HEK293 (cell line): Measurements from ENCODE around the gene GHRH.

Experiments
- CTCF ChIA-PET: fragments of 350-600 bp; formaldehyde crosslinking; extraction: SDS; loops from one replicate; lab custom pipeline; 2021; ENCODE audit warnings: antibody characterized with exemption; lab: Yijun Ruan, JAX
- POLR2A ChIA-PET: fragments of 300-600 bp; formaldehyde crosslinking; extraction: SDS; loops from one replicate; lab custom pipeline; 2020; ENCODE audit warnings: antibody characterized with exemption, inconsistent platforms; lab: Yijun Ruan, JAX
- H3K27ac ChIP-seq: fragments of 200-500 bp; sonication (Bioruptor generic); 2 replicates; pipeline ENCODE4 v1.5.1; 2014; ENCODE audit warnings: low read depth, low read length, control low read depth, inconsistent platforms; ENCODE audit errors: extremely low read depth
- H3K36me3 ChIP-seq, 2 experiments: fragments of 200-500 bp in 1 of 2; sonication (Bioruptor generic) in 1 of 2; 1 replicate in 1 of 2; 2 replicates in 1 of 2; pipeline ENCODE4 v1.5.1; 2014 to 2017; ENCODE audit warnings: inconsistent platforms in 2 of 2, low read length in 2 of 2; ENCODE audit not compliant: control insufficient read depth in 2 of 2, insufficient read depth in 1 of 2
- H3K4me1 ChIP-seq: fragments of 200-500 bp; sonication (Bioruptor generic); 2 replicates; pipeline ENCODE4 v1.5.1; 2014; ENCODE audit warnings: mild to moderate bottlenecking, low read length, inconsistent platforms; ENCODE audit not compliant: control insufficient read depth, insufficient read depth
- H3K4me3 ChIP-seq: 2 replicates; pipeline ENCODE4 v1.5.1; 2011; ENCODE audit warnings: low read depth, mild to moderate bottlenecking, control low read depth, low read length, moderate library complexity
- H3K9me3 ChIP-seq: fragments of 200-500 bp; sonication (Bioruptor generic); 2 replicates; pipeline ENCODE4 v1.5.1; 2014; ENCODE audit warnings: low read depth, low read length, inconsistent platforms; ENCODE audit not compliant: control insufficient read depth, insufficient read depth
- GLI4 ChIP-seq: fragments of 450-650 bp; formaldehyde crosslinking; IDR thresholded peaks from 2 replicates; pipeline ENCODE4 v1.5.1; 2016; ENCODE audit warnings: missing biosample characterization, missing genetic modification characterization
- HOXD13 ChIP-seq: sonication (generic); formaldehyde crosslinking; IDR thresholded peaks from 2 replicates; pipeline ENCODE4 v1.8.0; 2022; ENCODE audit warnings: missing genetic modification reagents, borderline replicate concordance
- PRDM1 ChIP-seq: fragments of 450-650 bp; formaldehyde crosslinking; IDR thresholded peaks from 2 replicates; pipeline ENCODE4; 2016; ENCODE audit warnings: missing biosample characterization, missing genetic modification characterization
- SP7 ChIP-seq: fragments of 450-650 bp; formaldehyde crosslinking; IDR thresholded peaks from 2 replicates; pipeline ENCODE4 v1.5.1; 2016; ENCODE audit warnings: missing biosample characterization, missing genetic modification characterization
- YY1 ChIP-seq: fragments of 450-650 bp; formaldehyde crosslinking; IDR thresholded peaks from 2 replicates; pipeline ENCODE4 v1.5.1; 2018; ENCODE audit warnings: missing biosample characterization, missing genetic modification characterization
- ZBTB21 ChIP-seq: fragments of 450-650 bp; formaldehyde crosslinking; IDR thresholded peaks from 2 replicates; pipeline ENCODE4 v1.5.1; 2017; ENCODE audit warnings: missing biosample characterization, missing genetic modification characterization
- ZIC2 ChIP-seq: fragments of 450-650 bp; formaldehyde crosslinking; IDR thresholded peaks from 2 replicates; pipeline ENCODE4 v1.5.1; 2016; ENCODE audit warnings: missing biosample characterization, missing genetic modification characterization
- ZNF140 ChIP-seq: fragments of 450-650 bp; formaldehyde crosslinking; IDR thresholded peaks from 2 replicates; pipeline ENCODE4 v1.5.1; 2016; ENCODE audit warnings: missing biosample characterization, missing genetic modification characterization
- ZNF157 ChIP-seq: fragments of 450-650 bp; formaldehyde crosslinking; IDR thresholded peaks from 2 replicates; pipeline ENCODE4 v1.5.1; 2016; ENCODE audit warnings: missing biosample characterization, missing genetic modification characterization
- ZNF202 ChIP-seq: fragments of 450-650 bp; formaldehyde crosslinking; IDR thresholded peaks from 2 replicates; pipeline ENCODE4 v1.5.1; 2016; ENCODE audit warnings: missing biosample characterization, missing genetic modification characterization, borderline replicate concordance
- ZNF239 ChIP-seq: fragments of 450-650 bp; formaldehyde crosslinking; IDR thresholded peaks from 2 replicates; pipeline ENCODE4 v1.5.1; 2016; ENCODE audit warnings: missing biosample characterization, missing genetic modification characterization
- ZNF335 ChIP-seq: fragments of 450-650 bp; formaldehyde crosslinking; conservative IDR thresholded peaks from 2 replicates; pipeline ENCODE4 v1.5.1; 2016; ENCODE audit warnings: missing biosample characterization, missing genetic modification characterization
- ZNF473 ChIP-seq: fragments of 450-650 bp; formaldehyde crosslinking; IDR thresholded peaks from 2 replicates; pipeline ENCODE4 v1.5.1; 2017; ENCODE audit warnings: missing biosample characterization, missing genetic modification characterization
- ZNF561 ChIP-seq: fragments of 450-650 bp; IDR thresholded peaks from 2 replicates; pipeline ENCODE4 v1.5.1; 2018; ENCODE audit warnings: missing biosample characterization, missing genetic modification characterization, borderline replicate concordance
- ZNF600 ChIP-seq: fragments of 450-650 bp; formaldehyde crosslinking; IDR thresholded peaks from 2 replicates; pipeline ENCODE4 v1.5.1; 2016; ENCODE audit warnings: missing biosample characterization, missing genetic modification characterization
- ZNF610 ChIP-seq: fragments of 450-650 bp; formaldehyde crosslinking; IDR thresholded peaks from 2 replicates; pipeline ENCODE4 v1.5.1; 2016; ENCODE audit warnings: missing biosample characterization, missing genetic modification characterization, borderline replicate concordance
- ZNF654 ChIP-seq: fragments of 450-650 bp; formaldehyde crosslinking; IDR thresholded peaks from 2 replicates; pipeline ENCODE4 v1.5.1; 2016; ENCODE audit warnings: low read depth, missing biosample characterization, missing genetic modification characterization
- ZNF677 ChIP-seq: fragments of 450-650 bp; IDR thresholded peaks from 2 replicates; pipeline ENCODE4 v1.5.0; 2018; ENCODE audit warnings: missing biosample characterization, mild to moderate bottlenecking, missing genetic modification characterization, moderate library complexity
- ZNF785 ChIP-seq: fragments of 450-650 bp; formaldehyde crosslinking; IDR thresholded peaks from 2 replicates; pipeline ENCODE4 v1.5.1; 2016; ENCODE audit warnings: missing biosample characterization, missing genetic modification characterization
- ZNF791 ChIP-seq: fragments of 450-650 bp; formaldehyde crosslinking; IDR thresholded peaks from 2 replicates; pipeline ENCODE4 v1.5.1; 2016; ENCODE audit warnings: missing biosample characterization, missing genetic modification characterization
- ZSCAN16 ChIP-seq: fragments of 450-650 bp; formaldehyde crosslinking; IDR thresholded peaks from 2 replicates; pipeline ENCODE4 v1.5.1; 2016; ENCODE audit warnings: missing biosample characterization, missing genetic modification characterization
- TF ChIP-seq, protein P1 (sequence below): fragments of 450-650 bp; formaldehyde crosslinking; IDR thresholded peaks from 2 replicates; pipeline ENCODE4 v1.5.1; 2017; ENCODE audit warnings: missing biosample characterization, missing genetic modification characterization
- TF ChIP-seq, protein P2 (sequence below): fragments of 450-650 bp; formaldehyde crosslinking; IDR thresholded peaks from 2 replicates; pipeline ENCODE4 v1.5.1; 2016; ENCODE audit warnings: missing biosample characterization, missing genetic modification characterization
- TF ChIP-seq, protein P3 (sequence below): fragments of 450-650 bp; formaldehyde crosslinking; IDR thresholded peaks from 2 replicates; pipeline ENCODE4 v1.5.1; 2016; ENCODE audit warnings: missing biosample characterization, missing genetic modification characterization

Gene GHRH

DNA sequence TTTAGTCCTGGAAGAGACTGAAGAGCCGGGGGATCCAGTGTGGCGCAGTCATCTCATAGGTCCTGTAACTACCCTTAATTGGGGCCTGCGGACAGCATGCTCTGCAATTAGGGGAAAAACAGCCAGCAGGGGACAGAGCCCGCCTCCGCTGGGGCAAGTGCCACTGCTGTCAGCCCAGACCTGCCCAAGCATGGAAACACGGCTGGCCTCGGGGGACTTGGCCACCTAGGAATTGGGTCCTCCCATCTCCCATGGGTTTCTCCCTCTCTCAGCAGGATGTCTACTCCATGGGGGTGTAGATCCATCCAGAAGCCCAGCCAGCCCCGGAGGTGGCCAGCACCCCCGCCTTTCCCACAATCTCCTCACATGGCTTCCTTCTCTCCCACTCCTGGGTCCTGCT, 3.6 kb downstream of the GHRH start:
- no peak for TF ChIP-seq GLI4 (tag by site-specific recombination)
- no peak for TF ChIP-seq ZNF654
- peak; percentile 97 for TF ChIP-seq ZIC2
- TF ChIP-seq SP7 (tag by site-specific recombination): peak; percentile 36; the same call in 1 of the 2 replicates
- no peak for TF ChIP-seq ZNF791 (tag by site-specific recombination)
- TF ChIP-seq ZNF610: no peak
- Histone ChIP-seq H3K9me3 (no peaks in the 10 kb centered on the region), H3K36me3 (no peaks in the 10 kb centered on the region), H3K27ac (no peak overlapping the region), H3K4me1 (no peaks in the 10 kb centered on the region), H3K4me3 (no peak overlapping the region)
- POLR2A ChIA-PET: no interaction called here
- CTCF ChIA-PET: no interaction called here

DNA sequence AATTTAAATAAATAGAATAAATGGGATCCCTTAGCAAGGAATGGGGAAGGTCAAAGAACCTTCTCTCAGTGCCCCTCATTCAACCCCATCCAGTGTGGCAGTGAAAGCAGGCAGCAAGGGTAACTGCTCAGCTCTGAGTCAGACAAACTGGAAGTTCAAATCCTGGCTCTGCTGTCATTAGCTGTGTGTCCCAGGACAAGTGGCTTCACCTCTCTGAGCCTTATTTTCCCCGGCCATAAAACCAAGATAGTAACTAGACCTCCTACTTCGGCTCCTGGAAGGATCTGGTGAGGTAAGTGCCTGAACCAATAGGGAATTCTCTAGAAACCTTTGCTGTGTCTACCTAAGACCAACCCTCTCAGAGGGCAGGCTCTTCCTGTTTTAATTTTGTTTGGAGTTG, 4.1 kb downstream of the GHRH start:
- CTCF ChIA-PET: no interaction called here
- H3K27ac ChIP-seq: no peak overlapping the region
- H3K4me3 ChIP-seq: no peak overlapping the region
- POLR2A ChIA-PET: no interaction called here
- no peak for TF ChIP-seq ZNF473 (tag by site-specific recombination)
- TF ChIP-seq SP7 (tag by site-specific recombination): no peak
- TF ChIP-seq PRDM1 (tag by site-specific recombination): no peak
- no peak for TF ChIP-seq YY1 (tag by site-specific recombination)
- no peak for TF ChIP-seq ZNF785 (tag by site-specific recombination)
- no peak for TF ChIP-seq ZNF677 (tag by site-specific recombination)
- TF ChIP-seq ZNF335 (tag by site-specific recombination): no peak
- TF ChIP-seq, protein P1, sequence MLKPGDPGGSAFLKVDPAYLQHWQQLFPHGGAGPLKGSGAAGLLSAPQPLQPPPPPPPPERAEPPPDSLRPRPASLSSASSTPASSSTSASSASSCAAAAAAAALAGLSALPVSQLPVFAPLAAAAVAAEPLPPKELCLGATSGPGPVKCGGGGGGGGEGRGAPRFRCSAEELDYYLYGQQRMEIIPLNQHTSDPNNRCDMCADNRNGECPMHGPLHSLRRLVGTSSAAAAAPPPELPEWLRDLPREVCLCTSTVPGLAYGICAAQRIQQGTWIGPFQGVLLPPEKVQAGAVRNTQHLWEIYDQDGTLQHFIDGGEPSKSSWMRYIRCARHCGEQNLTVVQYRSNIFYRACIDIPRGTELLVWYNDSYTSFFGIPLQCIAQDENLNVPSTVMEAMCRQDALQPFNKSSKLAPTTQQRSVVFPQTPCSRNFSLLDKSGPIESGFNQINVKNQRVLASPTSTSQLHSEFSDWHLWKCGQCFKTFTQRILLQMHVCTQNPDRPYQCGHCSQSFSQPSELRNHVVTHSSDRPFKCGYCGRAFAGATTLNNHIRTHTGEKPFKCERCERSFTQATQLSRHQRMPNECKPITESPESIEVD (tag by site-specific recombination): no peak
- TF ChIP-seq ZNF561 (tag by site-specific recombination): no peak
- TF ChIP-seq, protein P2, sequence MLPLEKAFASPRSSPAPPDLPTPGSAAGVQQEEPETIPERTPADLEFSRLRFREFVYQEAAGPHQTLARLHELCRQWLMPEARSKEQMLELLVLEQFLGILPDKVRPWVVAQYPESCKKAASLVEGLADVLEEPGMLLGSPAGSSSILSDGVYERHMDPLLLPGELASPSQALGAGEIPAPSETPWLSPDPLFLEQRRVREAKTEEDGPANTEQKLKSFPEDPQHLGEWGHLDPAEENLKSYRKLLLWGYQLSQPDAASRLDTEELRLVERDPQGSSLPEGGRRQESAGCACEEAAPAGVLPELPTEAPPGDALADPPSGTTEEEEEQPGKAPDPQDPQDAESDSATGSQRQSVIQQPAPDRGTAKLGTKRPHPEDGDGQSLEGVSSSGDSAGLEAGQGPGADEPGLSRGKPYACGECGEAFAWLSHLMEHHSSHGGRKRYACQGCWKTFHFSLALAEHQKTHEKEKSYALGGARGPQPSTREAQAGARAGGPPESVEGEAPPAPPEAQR (tag by site-specific recombination): no peak
- TF ChIP-seq ZNF157 (tag by site-specific recombination): no peak
- TF ChIP-seq, all 188 proteins: peak for 0
- no peaks in the 10 kb centered on the region for H3K36me3 ChIP-seq
- no peaks in the 10 kb centered on the region for H3K4me1 ChIP-seq
- H3K9me3 ChIP-seq: no peaks in the 10 kb centered on the region

DNA sequence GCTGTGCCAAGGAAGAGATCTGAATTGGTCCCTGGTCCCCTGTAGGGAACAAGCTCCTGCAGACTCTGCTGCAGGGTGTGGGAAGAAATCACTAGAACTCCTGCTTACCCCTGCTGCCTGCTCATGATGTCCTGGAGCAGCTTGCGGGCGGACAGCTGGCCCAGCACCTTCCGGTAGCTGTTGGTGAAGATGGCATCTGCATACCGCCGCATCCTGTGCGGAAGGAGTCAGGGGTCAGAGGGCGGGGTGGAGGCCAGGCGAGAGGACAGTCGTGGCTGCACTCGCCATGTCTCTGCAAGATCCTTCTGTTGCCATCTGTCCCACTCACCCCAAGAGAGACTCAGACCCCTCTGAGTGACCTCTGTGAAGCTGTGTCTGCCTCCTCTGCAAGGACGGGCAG, 5.3 kb downstream of the GHRH start:
- ChIA-PET POLR2A (no interaction called here), CTCF (interaction anchor here (0.7 to 1.4 kb wide), 4 partner anchors 14 to 1387 kb away, joined by 3 read pairs; no protein-coding TSS in a partner anchor)

More for the DNA sequence above, 5.3 kb downstream of the GHRH start:
- TF ChIP-seq ZSCAN16 (tag by site-specific recombination): no peak
- no peak for TF ChIP-seq HOXD13
- TF ChIP-seq ZNF600 (tag by site-specific recombination): no peak
- no peak for TF ChIP-seq ZNF202 (tag by site-specific recombination)
- no peak for TF ChIP-seq ZBTB21 (tag by site-specific recombination)
- TF ChIP-seq, protein P3, sequence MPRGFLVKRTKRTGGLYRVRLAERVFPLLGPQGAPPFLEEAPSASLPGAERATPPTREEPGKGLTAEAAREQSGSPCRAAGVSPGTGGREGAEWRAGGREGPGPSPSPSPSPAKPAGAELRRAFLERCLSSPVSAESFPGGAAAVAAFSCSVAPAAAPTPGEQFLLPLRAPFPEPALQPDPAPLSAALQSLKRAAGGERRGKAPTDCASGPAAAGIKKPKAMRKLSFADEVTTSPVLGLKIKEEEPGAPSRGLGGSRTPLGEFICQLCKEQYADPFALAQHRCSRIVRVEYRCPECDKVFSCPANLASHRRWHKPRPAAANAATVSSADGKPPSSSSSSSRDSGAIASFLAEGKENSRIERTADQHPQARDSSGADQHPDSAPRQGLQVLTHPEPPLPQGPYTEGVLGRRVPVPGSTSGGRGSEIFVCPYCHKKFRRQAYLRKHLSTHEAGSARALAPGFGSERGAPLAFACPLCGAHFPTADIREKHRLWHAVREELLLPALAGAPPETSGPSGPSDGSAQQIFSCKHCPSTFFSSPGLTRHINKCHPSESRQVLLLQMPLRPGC (tag by site-specific recombination): no peak
- TF ChIP-seq ZNF140 (tag by site-specific recombination): no peak
- no peak for TF ChIP-seq ZNF239 (tag by site-specific recombination)
- no peaks in the 10 kb centered on the region for H3K9me3 ChIP-seq
- no peaks in the 10 kb centered on the region for H3K4me1 ChIP-seq
- H3K27ac ChIP-seq: no peak overlapping the region
- H3K36me3 ChIP-seq: no peaks in the 10 kb centered on the region
- H3K4me3 ChIP-seq: no peak overlapping the region
